KOPT-K1 (cell line): Measurements from ENCODE around the gene PHEX.

Experiments used
- H3K27ac ChIP-seq: fragments of 200-600 bp; sonication (generic); 2 replicates; pipeline ENCODE4 v1.5.1; 2016; ENCODE audit warnings: antibody characterized with exemption, mild to moderate bottlenecking, low read depth, low read length; ENCODE audit not compliant: poor library complexity, severe bottlenecking
- H3K36me3 ChIP-seq: fragments of 200-600 bp; sonication (generic); 2 replicates; pipeline ENCODE4 v1.5.1; 2017; ENCODE audit warnings: antibody characterized with exemption, mild to moderate bottlenecking, low read length, moderate library complexity; ENCODE audit not compliant: insufficient read depth
- H3K9me3 ChIP-seq: fragments of 200-600 bp; sonication (generic); 2 replicates; pipeline ENCODE4 v1.5.1; 2017; ENCODE audit warnings: antibody characterized with exemption, low read length, mild to moderate bottlenecking; ENCODE audit not compliant: insufficient read depth, poor library complexity, severe bottlenecking

Gene PHEX

DNA sequence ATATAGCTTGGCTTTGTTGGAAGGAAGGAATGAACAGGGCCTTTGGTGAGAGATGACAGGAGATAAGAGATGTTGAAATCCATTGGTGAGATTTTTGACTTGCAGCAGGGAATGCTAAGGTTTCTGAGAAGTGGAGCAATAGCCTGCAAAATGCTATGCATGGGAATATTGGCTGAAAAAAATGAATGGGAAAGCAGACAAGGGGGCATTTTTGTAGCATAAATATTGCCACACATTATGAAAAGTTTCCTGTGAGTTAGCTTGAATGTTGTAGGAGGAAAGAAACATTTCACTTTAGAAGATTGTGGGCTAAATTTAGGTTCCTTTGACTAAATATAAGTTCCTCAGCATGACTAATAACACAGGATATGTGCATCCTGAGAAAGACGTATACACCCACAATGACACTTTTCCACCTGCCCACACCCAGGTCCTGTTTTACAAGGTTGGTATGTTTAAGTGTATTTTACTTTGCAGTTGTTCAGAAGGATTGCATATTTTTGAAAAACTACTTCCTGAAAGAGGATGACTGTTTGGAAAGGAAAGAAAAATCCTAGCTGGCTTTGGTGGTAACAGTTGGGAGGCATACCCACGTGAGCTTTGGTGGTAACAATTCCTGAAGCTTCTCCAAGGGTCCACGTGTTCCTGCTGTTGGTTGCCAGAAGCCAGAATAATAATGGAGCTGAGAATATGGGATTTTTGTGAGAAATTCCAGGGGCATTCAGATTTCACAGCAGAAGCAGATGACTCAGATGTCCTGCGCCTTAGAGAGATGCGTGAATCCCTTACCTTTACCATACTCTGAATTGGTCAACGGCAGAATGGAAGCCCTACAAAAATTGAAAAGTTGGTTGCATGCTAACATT is 28.5 kb downstream of the PHEX start:
- no peaks in the 10 kb centered on the region for H3K9me3 ChIP-seq

DNA sequence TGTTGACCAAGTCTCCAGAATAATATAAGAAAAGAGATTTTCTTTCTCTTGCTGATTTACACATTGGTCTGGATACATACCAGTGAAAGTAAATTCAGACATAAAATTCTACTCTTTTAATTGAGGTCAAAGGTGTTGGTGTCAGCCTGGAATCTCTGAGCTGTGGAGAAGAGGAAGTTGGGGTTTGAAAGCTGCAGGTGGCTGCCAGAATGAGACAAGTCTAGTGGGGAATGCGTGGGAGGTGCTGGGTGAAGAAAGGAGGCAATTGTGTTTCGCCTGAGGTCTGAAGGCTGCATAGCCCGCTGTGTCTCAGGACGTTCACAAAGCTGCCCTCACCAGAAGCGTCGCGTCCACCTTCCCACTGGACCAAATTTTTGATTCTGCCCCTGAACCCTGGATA is 31.2 kb downstream of the PHEX start:
- H3K36me3 ChIP-seq = no peaks in the 10 kb centered on the region
- H3K27ac ChIP-seq = no peak overlapping the region
- no peaks in the 10 kb centered on the region for H3K9me3 ChIP-seq

More for the DNA sequence above, 28.5 kb downstream of the PHEX start:
- no peaks in the 10 kb centered on the region for H3K36me3 ChIP-seq
- H3K27ac ChIP-seq = no peak overlapping the region

DNA sequence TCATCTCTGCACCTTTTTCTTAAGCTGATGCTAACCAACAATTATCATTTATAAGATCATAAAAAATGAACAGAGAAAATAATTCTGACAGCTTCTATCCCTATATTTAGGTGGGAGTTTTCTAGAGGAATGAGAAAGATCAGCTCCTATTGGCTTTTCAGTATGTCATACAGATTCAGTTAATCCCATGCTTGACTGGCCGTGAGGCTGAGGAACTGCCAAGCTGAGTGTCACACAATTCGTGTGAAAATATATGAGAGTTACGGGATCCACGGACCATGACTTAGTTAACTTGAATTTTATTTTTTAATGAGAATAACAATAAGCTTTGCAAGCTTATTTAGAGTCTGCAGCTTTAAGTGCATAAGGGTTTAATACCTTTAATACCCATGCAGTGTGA is 37.5 kb downstream of the PHEX start:
- no peaks in the 10 kb centered on the region for H3K9me3 ChIP-seq
- no peak overlapping the region for H3K27ac ChIP-seq
- H3K36me3 ChIP-seq = no peaks in the 10 kb centered on the region

DNA sequence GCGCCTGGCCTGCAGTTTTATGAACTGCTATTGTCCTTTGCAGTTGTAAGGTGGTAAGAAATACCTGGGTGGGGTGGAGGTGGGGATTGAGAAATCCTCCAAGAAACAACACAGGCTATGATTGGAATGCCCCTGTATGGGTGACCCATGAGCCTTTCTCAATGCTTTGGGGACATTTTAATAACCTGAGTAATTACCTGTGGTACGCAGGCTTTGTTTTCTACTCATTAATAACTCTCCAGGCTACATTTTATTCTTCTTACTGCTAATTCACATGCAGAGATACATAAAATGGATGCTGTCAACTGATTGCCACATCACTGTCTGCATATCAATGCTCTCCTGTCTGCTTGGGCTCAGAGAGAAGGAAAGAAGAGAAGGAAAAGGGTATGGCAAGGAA is 41.8 kb downstream of the PHEX start:
- Histone ChIP-seq H3K36me3 (no peaks in the 10 kb centered on the region), H3K9me3 (no peaks in the 10 kb centered on the region), H3K27ac (no peak overlapping the region)

DNA sequence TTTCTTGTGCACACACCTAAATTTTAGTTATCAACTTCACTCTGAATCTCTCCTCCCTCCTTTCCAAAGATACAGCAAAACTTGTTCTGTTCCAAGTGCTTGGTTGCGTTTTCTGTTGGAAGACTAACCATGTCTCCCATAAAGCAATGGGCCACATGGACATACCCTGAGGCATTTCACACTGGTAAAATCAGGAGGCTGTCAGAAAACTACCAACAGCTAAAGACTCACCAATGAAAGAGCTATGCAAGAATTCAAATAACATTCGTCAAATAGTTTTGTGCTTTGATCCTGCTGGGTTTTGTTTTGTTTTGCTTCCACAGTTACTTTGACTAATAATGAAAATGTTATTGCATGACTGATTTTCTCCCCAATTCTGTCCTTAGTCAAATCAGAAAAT is 46.0 kb downstream of the PHEX start:
- no peak overlapping the region for H3K27ac ChIP-seq
- no peaks in the 10 kb centered on the region for H3K36me3 ChIP-seq
- H3K9me3 ChIP-seq = no peaks in the 10 kb centered on the region

DNA sequence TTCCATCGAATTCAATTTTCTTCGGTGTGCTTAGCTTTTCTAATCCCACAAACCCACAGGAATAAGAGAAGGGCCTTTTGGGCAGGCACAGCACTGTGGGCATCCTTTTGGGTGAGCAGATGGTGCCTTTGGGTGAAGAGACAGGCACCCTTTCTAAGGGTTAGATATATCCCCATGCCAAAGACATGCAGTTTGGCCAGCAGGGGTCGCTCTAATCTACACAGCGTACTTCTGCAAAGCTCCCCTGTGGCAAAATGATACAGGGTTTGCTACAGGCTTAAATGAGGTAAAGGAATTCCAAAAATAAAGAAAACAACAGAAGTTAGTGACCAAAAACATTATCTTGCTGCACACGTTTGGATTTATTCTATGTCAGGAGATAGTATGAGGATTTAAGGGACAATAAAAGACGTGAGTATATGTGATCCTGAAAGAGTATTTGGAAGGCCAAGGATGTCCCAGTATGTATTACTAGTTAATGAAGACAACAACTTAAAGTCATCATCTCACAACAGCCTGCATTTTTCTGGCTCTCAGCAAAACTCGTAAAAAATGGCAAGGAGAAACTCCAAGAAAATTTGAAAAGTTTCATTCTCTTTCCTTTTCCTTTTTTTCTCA is 49.5 kb downstream of the PHEX start:
- no peaks in the 10 kb centered on the region for H3K36me3 ChIP-seq
- no peak overlapping the region for H3K27ac ChIP-seq
- H3K9me3 ChIP-seq = no peaks in the 10 kb centered on the region

DNA sequence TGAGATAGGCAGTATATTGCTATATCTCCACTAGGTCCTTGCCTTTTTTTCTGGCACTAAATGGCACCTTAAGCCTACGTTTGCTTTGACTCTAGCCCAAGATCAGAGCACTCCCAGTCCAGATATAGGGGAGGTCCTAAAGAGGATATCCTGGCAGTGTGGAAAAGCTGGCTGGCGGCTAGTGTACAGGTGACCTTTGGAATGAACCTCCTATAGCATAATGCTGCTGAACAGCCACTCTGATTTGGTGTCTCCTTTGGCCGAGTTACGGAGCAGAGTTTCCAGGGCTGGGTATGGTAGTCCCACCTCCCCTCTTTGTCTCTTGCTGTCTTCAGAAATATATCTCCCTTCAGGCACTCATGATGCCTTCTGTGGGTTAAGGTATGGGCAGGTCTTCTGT is 53.9 kb downstream of the PHEX start:
- no peaks in the 10 kb centered on the region for H3K9me3 ChIP-seq
- no peak overlapping the region for H3K27ac ChIP-seq

DNA sequence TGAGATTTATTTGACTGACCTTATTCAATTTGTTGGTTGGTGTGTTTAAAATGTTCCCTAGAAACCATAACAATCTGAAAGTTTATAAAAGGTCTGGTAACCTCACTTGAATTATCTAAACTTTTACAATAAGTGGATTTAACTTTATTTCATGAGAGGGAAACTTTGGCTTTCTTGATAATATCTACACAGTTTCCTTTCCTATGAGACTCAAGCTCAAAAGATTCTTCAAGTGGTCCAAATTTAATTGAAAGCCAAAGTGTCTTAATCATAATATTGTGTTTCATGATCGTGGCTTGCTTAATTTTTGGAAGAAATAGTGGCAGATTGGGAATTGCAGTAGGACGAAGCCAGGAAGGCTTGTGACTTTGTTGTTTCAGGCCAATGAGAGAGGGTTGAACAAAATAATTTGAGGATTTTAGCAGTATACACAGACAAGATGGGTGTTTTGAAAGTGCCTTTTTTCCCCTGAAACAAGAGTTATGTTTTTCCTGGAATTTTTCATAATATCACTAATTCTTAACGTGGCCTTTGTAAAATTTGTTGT is 55.0 kb downstream of the PHEX start:
- no peak overlapping the region for H3K27ac ChIP-seq
- H3K9me3 ChIP-seq = no peaks in the 10 kb centered on the region
- no peaks in the 10 kb centered on the region for H3K36me3 ChIP-seq

More for the DNA sequence above, 53.9 kb downstream of the PHEX start:
- H3K36me3 ChIP-seq = no peaks in the 10 kb centered on the region

DNA sequence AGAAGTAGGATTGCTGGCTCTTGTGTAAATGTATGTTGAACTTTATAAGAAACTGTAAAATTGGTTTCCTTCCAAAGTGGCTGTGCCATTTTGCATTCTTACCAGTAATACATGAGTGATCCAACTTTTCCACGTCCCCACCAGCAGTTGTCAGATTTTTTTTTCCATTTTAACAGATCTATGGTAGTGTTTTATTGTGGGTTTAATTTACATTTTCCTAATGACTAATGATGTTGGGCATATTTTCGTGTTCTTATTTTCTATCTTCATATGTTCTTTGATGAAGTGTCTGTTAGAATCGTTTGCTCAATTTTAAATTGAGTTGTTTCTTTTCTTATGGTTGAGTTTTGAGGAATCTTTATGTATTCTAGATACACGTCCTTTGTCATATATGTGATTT is 56.2 kb downstream of the PHEX start:
- no peaks in the 10 kb centered on the region for H3K9me3 ChIP-seq

DNA sequence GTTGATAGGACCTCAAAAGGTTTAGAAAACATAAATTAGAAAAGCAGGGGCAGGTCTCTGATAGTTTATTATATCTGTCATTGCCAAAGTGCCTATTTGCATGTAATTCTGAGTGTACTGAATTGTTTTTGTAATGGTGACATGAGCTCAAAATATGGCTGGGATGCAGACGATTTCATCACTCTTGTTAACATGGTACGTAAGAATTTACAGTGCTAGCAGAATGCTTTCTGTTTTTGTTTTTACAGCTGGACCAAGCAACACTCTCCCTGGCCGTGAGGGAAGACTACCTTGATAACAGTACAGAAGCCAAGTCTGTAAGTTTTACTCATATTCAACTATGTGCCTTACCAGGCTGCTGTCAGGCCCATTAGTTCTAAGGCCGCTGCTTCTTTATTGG is 58.1 kb downstream of the PHEX start:
- Histone ChIP-seq H3K27ac (no peak overlapping the region), H3K36me3 (no peaks in the 10 kb centered on the region), H3K9me3 (no peaks in the 10 kb centered on the region)

More for the DNA sequence above, 56.2 kb downstream of the PHEX start:
- Histone ChIP-seq H3K27ac (no peak overlapping the region), H3K36me3 (no peaks in the 10 kb centered on the region)

DNA sequence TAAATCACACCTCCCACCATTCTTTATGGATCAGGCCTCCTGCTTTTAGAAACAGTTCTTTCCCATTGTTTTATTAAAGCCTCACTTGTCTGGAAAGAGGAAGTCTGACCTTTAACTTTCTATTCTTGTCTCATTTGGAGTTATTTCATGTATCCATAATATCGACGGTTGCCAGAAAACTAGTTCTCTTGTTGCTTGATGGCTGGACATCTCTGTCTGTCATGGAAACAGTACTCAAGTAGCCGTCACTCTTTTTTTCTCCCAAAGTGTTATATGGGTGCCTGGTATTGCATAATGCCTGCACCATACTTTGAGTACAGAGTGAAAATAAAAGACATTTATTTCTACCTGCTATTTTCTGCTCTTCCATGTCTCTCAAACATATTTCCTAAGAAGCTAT is 61.4 kb downstream of the PHEX start:
- Histone ChIP-seq H3K27ac (no peak overlapping the region), H3K9me3 (no peaks in the 10 kb centered on the region), H3K36me3 (no peaks in the 10 kb centered on the region)

DNA sequence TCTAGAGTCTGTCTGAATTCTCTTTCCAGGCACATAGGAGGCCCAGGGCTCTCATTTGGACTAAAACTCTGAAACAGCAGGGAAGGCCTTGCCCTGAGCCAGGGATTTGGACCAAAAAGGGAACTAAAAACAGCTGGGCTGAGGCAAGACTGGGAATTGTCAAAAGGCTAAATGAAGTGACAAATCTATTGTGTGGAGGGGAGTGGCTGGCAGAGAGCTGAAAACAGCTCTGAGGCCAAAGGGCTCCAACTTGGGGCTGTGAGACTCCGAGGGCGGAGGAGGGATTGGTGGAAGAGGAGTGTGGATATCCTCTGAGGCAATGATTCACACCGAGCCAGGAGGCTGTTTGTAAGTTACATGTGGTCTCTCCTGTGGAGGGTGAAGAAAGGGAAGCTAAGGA is 63.2 kb downstream of the PHEX start:
- Histone ChIP-seq H3K36me3 (no peaks in the 10 kb centered on the region), H3K9me3 (no peaks in the 10 kb centered on the region), H3K27ac (no peak overlapping the region)

DNA sequence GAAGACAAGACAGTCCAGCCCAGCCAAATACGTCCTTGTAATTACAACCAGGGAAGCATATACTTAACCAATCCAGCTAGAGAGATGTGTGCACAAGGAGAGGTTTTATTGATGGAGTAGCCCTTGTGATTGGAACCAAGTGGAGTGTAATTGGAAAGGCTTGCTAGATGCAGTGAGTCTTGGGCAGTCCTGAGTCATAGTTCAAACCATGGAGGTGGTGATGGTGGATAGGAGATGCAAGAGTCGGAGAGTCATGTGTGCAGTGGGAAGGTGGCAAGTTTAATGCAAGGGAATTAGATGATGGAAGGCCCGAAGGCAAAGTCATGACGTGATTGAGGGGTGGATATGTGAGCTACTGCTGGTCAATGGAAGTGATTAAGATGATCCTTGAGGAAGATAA is 63.7 kb downstream of the PHEX start:
- no peak overlapping the region for H3K27ac ChIP-seq
- H3K9me3 ChIP-seq = no peaks in the 10 kb centered on the region
- H3K36me3 ChIP-seq = no peaks in the 10 kb centered on the region

DNA sequence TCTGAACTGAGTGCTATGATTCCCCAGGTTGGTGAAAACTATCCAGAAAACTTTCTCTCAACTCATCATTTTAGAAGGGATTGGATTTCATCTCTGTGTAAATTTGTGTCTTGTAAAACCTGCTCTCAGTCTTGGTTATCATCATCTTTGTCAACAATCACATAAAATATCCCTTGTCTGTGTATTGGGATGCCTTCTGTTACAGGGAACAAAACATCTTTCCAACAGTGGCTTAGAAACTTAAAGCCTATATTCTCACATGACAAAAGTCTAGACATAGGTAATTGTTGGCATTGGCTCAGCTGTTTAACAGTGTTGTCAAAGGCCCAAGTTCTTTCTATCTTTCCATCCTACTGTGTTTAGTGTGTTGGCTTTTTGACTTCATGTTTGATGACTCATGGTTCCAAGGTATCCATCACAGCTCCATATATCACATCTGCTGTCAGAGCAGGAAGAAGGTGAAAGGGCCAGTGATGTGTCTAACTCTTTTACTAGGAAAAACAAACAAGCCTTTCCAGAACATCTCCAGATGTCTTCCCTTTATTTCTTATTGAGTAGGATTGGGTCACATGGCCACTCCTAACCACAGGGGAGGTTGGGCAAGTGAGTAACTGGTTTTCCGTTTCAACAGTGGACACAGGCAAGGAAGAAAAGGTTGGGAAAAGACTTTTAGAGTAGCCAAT is 65.0 kb downstream of the PHEX start:
- no peak overlapping the region for H3K27ac ChIP-seq
- H3K36me3 ChIP-seq = no peaks in the 10 kb centered on the region
- H3K9me3 ChIP-seq = no peaks in the 10 kb centered on the region

DNA sequence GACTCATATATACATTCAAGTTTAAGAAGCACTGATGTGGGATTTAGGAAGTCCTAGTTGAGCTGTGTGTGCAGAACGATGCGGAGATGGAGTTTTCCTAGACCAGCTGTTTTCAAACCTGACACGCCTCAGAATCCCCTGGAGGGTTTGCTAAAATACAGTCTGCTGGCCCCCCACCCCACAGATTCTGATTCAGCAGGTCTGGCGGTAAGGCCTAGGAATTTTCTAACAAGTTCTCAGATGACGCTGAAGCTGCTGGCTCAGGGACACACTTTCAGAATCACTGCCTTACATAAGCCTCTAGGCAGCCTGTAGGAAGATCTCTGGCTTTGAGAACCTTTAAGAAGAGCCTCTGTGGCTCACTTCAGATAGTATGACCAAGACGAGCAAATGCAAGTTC is 73.1 kb downstream of the PHEX start:
- H3K27ac ChIP-seq = no peak overlapping the region
- H3K9me3 ChIP-seq = no peaks in the 10 kb centered on the region
- no peaks in the 10 kb centered on the region for H3K36me3 ChIP-seq
